Mammary epithelial cell (primary cell): ENCODE results near the gene INO80C.

ENCODE experiments used
- CTCF ChIP-seq, 2 donors: IDR thresholded peaks in 1 of 2; conservative IDR thresholded peaks in 1 of 2; 2 replicates each; pipeline ENCODE4 v1.5.1; 2011 to 2012; ENCODE audit warnings: inconsistent platforms in 2 of 2, low read length in 2 of 2, mild to moderate bottlenecking in 2 of 2, control low read depth in 1 of 2, low read depth in 1 of 2; ENCODE audit not compliant: insufficient read depth in 1 of 2; ENCODE audit errors: extremely low read depth in 1 of 2
- EZH2 ChIP-seq: IDR thresholded peaks from 2 replicates; pipeline ENCODE4 v1.6.1; 2012; ENCODE audit warnings: low read length, inconsistent platforms, borderline replicate concordance

- TF ChIP-seq CTCF (conservative IDR thresholded peaks at IDR 0.05 in 1 of 2, IDR thresholded peaks at IDR 0.05 in 1 of 2; ENCODE audit: extremely low read depth in 1 of 2, insufficient read depth in 1 of 2, low read depth in 1 of 2, low read length in 2 of 2) = no peak
- TF ChIP-seq EZH2 = no peak
Observed at GRCh38 chr18:35468711-35469110, 29.0 kb downstream of the INO80C start.
